Upper lobe of left lung (tissue), 6 donors: Measurements from ENCODE around the gene LRPAP1. TPM values are rescaled to one million over a fixed set of nuclear protein-coding genes. Genes with fewer than 3 reads are reported as not detected.

Experiments
- ATAC-seq, 2 donors: fragments of 200-7000 bp; cut with Tn5 transposase; one replicate each; pipeline ENCODE4 v1.9.1; 2022; ENCODE audit warnings: mild to moderate bottlenecking in 2 of 2, moderate library complexity in 2 of 2; ENCODE audit not compliant: low FRiP score in 2 of 2
- DNase-seq, 2 donors: peaks; one replicate each; pipeline ENCODE4 v3.0.0-alpha.2; 2019 to 2020
- H3K27ac ChIP-seq, 4 donors: fragments of 200-600 bp; sonication (generic); one replicate each; pipeline ENCODE4 v1.5.1; 2016 to 2019
- H3K27me3 ChIP-seq, 4 donors: fragments of 200-600 bp; sonication (generic); one replicate each; pipeline ENCODE4 v1.5.1; 2017 to 2019
- H3K36me3 ChIP-seq, 4 donors: fragments of 200-600 bp; sonication (generic); one replicate each; pipeline ENCODE4 v1.5.1; 2016 to 2019
- H3K4me1 ChIP-seq, 4 donors: fragments of 200-600 bp; sonication (generic); one replicate each; pipeline ENCODE4 v1.5.1; 2018 to 2019
- H3K4me3 ChIP-seq, 4 donors: fragments of 200-600 bp; sonication (generic); one replicate each; pipeline ENCODE4 v1.5.1; 2017 to 2019; ENCODE audit warnings: mild to moderate bottlenecking in 2 of 4, moderate library complexity in 1 of 4
- H3K9me3 ChIP-seq, 4 donors: fragments of 200-600 bp; sonication (generic); one replicate each; pipeline ENCODE4 v1.5.1; 2018 to 2019
- CTCF ChIP-seq, 6 experiments: fragments of 450-650 bp in 4 of 6; fragments of 200-600 bp in 2 of 6; sonication (generic) in 2 of 6; IDR thresholded peaks; one replicate each; pipeline ENCODE4 v1.5.1; 2016 to 2019; ENCODE audit warnings: antibody characterized with exemption in 6 of 6
- EP300 ChIP-seq, 4 donors: sonication (generic); formaldehyde crosslinking; IDR thresholded peaks; one replicate each; pipeline ENCODE4 v1.5.1; 2017; ENCODE audit warnings: antibody characterized with exemption in 4 of 4, control low read depth in 2 of 4
- POLR2A ChIP-seq, 4 donors: fragments of 450-650 bp; IDR thresholded peaks; one replicate each; pipeline ENCODE4 v1.5.1; 2016 to 2017; ENCODE audit warnings: antibody characterized with exemption in 4 of 4, mild to moderate bottlenecking in 2 of 4
- POLR2AphosphoS5 ChIP-seq, 2 donors: sonication (generic); formaldehyde crosslinking; IDR thresholded peaks; one replicate each; pipeline ENCODE4 v1.5.1; 2017; ENCODE audit warnings: antibody characterized with exemption in 2 of 2
- WGBS, 2 donors: methylation state at CpG; one replicate each; pipeline ENCODE4 v1.1.5; 2017 to 2018; 5-methylcytosine and 5-hydroxymethylcytosine counted together
- total RNA-seq, 6 donors: library from RNA; depleted of rRNA in 4 of 6; stranded (reverse); fragments of >200 nt in 4 of 6; gene quantifications; one replicate each; pipeline versions ENCODE4 v1.1.0 to v1.2.1, GENCODE V29; 2016 to 2021
- donor health status: DM: no; HTN: no; CAD: no; lungs with moderate emphysema.
- donor health status: DM: no; HTN: yes; CAD: no; lungs with severe emphysema.

LRPAP1 gene
- total RNA-seq, 6 donors from 2014 or later = 98.5 to 267 (median 251) TPM

DNA sequence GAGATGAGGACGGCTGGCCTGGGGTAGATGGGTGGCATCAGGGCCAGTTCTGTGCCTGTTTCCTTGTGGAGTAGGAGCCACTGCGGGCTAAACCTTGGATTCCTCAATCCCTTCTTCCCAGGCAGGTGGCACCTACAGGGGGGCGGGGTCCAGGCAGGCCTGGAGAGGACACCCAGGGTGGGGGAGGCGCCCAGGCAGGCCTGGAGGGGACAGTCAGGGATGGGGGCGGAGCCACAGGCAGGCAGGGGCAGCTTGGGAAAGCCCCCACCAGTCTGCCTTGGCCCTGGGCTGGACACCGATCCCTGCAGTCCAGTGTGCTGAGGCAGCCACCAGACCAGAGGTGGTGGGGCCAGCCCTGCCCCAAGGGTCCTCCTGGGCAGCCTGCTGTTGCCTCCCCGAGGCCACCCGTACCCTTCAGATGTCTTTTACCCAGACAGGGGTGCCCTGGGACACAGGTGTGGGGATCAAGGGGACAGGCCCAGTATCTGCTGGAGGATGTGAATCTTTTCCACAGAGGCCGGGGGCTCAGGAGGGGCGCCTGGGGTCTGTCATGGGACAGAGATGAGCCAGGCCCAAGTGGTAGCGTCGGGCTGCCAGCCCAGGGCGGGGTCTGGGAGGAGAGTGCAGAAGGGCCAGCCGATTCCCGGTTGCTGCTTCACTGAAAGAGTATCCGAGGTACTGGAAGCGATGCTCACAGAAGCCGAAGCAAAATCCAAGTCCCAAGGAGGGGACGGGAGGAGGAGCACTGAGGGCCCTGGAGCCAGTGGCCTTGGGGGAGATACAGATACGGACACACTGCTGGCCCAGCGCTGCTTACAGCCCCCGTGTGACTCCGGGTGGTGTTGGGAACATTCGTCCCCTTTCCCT lies 34.5 kb downstream of the LRPAP1 start:
- H3K4me3 ChIP-seq = no peak overlapping the region
- H3K9me3 ChIP-seq = no peaks in the 10 kb centered on the region
- no peak for ATAC-seq
- peak in 1 of 2 donors; percentile 68 for DNase-seq
- no peak for TF ChIP-seq EP300 (IDR thresholded peaks at IDR 0.05)
- no peak for TF ChIP-seq POLR2A (IDR thresholded peaks at IDR 0.05)
- no peak for TF ChIP-seq CTCF (IDR thresholded peaks at IDR 0.05)
- no peak overlapping the region for H3K27ac ChIP-seq
- WGBS, 2 donors = 86 to 89% methylated on average over 16 to 24 of the region's 24 CpGs
- peaks cover 0 to 4% (median 0%) of the 10 kb centered on the region in 4 donors for H3K27me3 ChIP-seq
- H3K36me3 ChIP-seq = peaks cover 0 to 18% (median 14%) of the 10 kb centered on the region in 4 donors
- no peaks in the 10 kb centered on the region for H3K4me1 ChIP-seq

DNA sequence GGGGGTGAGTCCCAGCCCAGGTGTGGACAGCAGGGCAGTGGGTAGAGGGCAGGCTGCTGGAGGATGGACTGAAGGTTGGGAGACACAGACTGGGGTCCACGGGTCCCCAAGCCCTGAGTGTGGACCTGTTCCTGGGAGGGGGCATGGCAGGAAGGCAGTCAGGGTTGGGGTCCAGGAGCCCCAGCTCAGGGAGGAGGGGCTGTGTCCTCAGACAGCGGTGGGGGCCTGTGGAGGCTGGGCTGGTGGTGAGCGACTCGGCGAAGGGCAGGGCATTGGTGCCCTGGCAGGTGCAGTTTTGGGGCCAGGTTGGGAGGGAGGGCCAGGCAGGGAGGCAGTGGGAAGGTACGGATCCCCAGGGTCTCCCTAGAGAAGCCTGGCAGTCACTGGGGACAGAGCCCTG lies 35.1 kb downstream of the LRPAP1 start:
- H3K9me3 ChIP-seq = no peaks in the 10 kb centered on the region
- peaks cover 0 to 7% (median 0%) of the 10 kb centered on the region in 4 donors for H3K27me3 ChIP-seq
- no peaks in the 10 kb centered on the region for H3K4me1 ChIP-seq
- WGBS, 2 donors = 85 to 86% methylated on average over 5 to 6 of the region's 6 CpGs
- no peak for TF ChIP-seq CTCF (IDR thresholded peaks at IDR 0.05)
- no peak for TF ChIP-seq POLR2AphosphoS5 (IDR thresholded peaks at IDR 0.05)
- no peak for TF ChIP-seq POLR2A (IDR thresholded peaks at IDR 0.05)
- no peak overlapping the region for H3K4me3 ChIP-seq
- H3K27ac ChIP-seq = no peak overlapping the region
- ATAC-seq (no peak), DNase-seq (peak in 1 of 2 donors; percentile 60)
- peaks cover 0 to 12% (median 11%) of the 10 kb centered on the region in 4 donors for H3K36me3 ChIP-seq

GRCh38 chr4:3496021-3496420 lies 36.2 kb downstream of the LRPAP1 start:
- TF ChIP-seq POLR2AphosphoS5 (IDR thresholded peaks at IDR 0.05) (no peak), CTCF (IDR thresholded peaks at IDR 0.05) (no peak), POLR2A (IDR thresholded peaks at IDR 0.05) (no peak), EP300 (IDR thresholded peaks at IDR 0.05) (no peak)
- Histone ChIP-seq H3K27ac (no peak overlapping the region), H3K36me3 (peaks cover 0 to 7% (median 4%) of the 10 kb centered on the region in 4 donors), H3K9me3 (no peaks in the 10 kb centered on the region), H3K4me3 (no peak overlapping the region), H3K4me1 (no peaks in the 10 kb centered on the region), H3K27me3 (peaks cover 0 to 7% (median 0%) of the 10 kb centered on the region in 4 donors)
- WGBS, 2 donors = 63 to 75% methylated on average over 8 to 14 of the region's 14 CpGs
- ATAC-seq (no peak), DNase-seq (peak in 1 of 2 donors; percentile 61)

GRCh38 chr4:3495204-3495975 lies 36.8 kb downstream of the LRPAP1 start:
- H3K27ac ChIP-seq = no peak overlapping the region
- peaks cover 0 to 3% (median 1%) of the 10 kb centered on the region in 4 donors for H3K36me3 ChIP-seq
- 73 to 81% methylated on average over 9 to 27 of the region's 28 CpGs for WGBS, 2 donors
- H3K27me3 ChIP-seq = peaks cover 0 to 7% (median 0%) of the 10 kb centered on the region in 4 donors
- H3K4me3 ChIP-seq = no peak overlapping the region
- TF ChIP-seq POLR2A (IDR thresholded peaks at IDR 0.05) = no peak
- TF ChIP-seq EP300 (IDR thresholded peaks at IDR 0.05) = no peak
- no peak for TF ChIP-seq CTCF (IDR thresholded peaks at IDR 0.05)
- TF ChIP-seq POLR2AphosphoS5 (IDR thresholded peaks at IDR 0.05) = no peak
- ATAC-seq (no peak), DNase-seq (peak in 1 of 2 donors; percentile 76)
- H3K4me1 ChIP-seq = no peaks in the 10 kb centered on the region
- H3K9me3 ChIP-seq = no peaks in the 10 kb centered on the region
